K562 (cell line): Measurements from ENCODE around the gene MEAF6. TPM values are rescaled to one million over a fixed set of nuclear protein-coding genes. Genes with fewer than 3 reads are reported as not detected.

Source experiments
- BRF1 ChIP-seq: IDR thresholded peaks from 3 replicates; pipeline ENCODE4 v1.6.1; 2011; ENCODE audit warnings: borderline replicate concordance, mild to moderate bottlenecking; ENCODE audit not compliant: insufficient read length; ENCODE audit errors: extremely low read depth
- FOS ChIP-seq: IDR thresholded peaks from 3 replicates; pipeline ENCODE4 v1.6.1; 2011; ENCODE audit not compliant: insufficient read length; ENCODE audit errors: extremely low read depth
- HOXB6 ChIP-seq: fragments of 250-450 bp; sonication (Bioruptor Pico); IDR thresholded peaks from 2 replicates; pipeline ENCODE4 v1.5.1; 2022; ENCODE audit warnings: mild to moderate bottlenecking, borderline replicate concordance
- PRPF4 ChIP-seq: fragments of 200-400 bp; formaldehyde crosslinking; IDR thresholded peaks from one replicate; pipeline ENCODE4 v1.6.1; 2017; ENCODE audit warnings: low read length, low read depth, mild to moderate bottlenecking; ENCODE audit not compliant: insufficient read depth, poor library complexity, severe bottlenecking
- SIN3A ChIP-seq, 2 experiments: fragments of 150-350 bp in 1 of 2; IDR thresholded peaks; 2 replicates each; pipeline ENCODE4 v1.6.1; 2011 to 2016; ENCODE audit warnings: borderline replicate concordance in 2 of 2, low read depth in 2 of 2, low read length in 2 of 2, mild to moderate bottlenecking in 2 of 2, moderate library complexity in 2 of 2; ENCODE audit not compliant: control insufficient read depth in 1 of 2
- SREBF2 ChIP-seq: sonication (generic); formaldehyde crosslinking; IDR thresholded peaks from 2 replicates; pipeline ENCODE4 v1.4.0; 2020; ENCODE audit warnings: mild to moderate bottlenecking, missing genetic modification reagents
- STAT6 ChIP-seq: sonication (generic); formaldehyde crosslinking; IDR thresholded peaks from 2 replicates; pipeline ENCODE4 v1.8.1; 2023; ENCODE audit warnings: mild to moderate bottlenecking, missing genetic modification reagents
- TSHZ1 ChIP-seq: fragments of 250-450 bp; sonication (Bioruptor Pico); IDR thresholded peaks from 2 replicates; pipeline ENCODE4 v1.4.0; 2020; ENCODE audit warnings: mild to moderate bottlenecking, moderate library complexity
- U2AF1 ChIP-seq: fragments of 200-400 bp; formaldehyde crosslinking; optimal IDR thresholded peaks from 2 replicates; pipeline ENCODE3; 2017; ENCODE audit warnings: mild to moderate bottlenecking, low read depth, low read length, moderate library complexity
- ZNF282 ChIP-seq: sonication (generic); formaldehyde crosslinking; IDR thresholded peaks from 2 replicates; pipeline ENCODE4 v1.8.1; 2023; ENCODE audit warnings: missing genetic modification reagents
- ZNF76 ChIP-seq: fragments of 250-450 bp; sonication (Bioruptor Pico); IDR thresholded peaks from 2 replicates; pipeline ENCODE4 v1.4.0; 2020; ENCODE audit warnings: mild to moderate bottlenecking, moderate library complexity, borderline replicate concordance
- polyA plus RNA-seq, 8 experiments: library from polyadenylated mRNA; depleted of rRNA in 4 of 8; stranded (reverse) in 5 of 8; unstranded in 3 of 8; fragments of >200 nt; fragmentation: Nextera tagmentation in 2 of 8; fragmentation: Illumina TruSeq in 1 of 8; extraction: Ambion mirVana in 2 of 8; extraction: Trizol in 1 of 8; gene quantifications; 2 replicates each; pipeline versions ENCODE4 v1.2.1 to v1.2.3, GENCODE V29; 2011 to 2014; ENCODE audit warnings: inconsistent platforms in 1 of 8, missing spikeins in 1 of 8
- total RNA-seq, 7 experiments: library from RNA; depleted of rRNA in 6 of 7; stranded (reverse); fragments of >200 nt in 6 of 7; fragmentation: Illumina TruSeq in 2 of 7; extraction: Trizol in 2 of 7; gene quantifications; 2 replicates each; pipeline versions ENCODE4 v1.2.1 to v1.2.3, GENCODE V29; 2011 to 2021; ENCODE audit warnings: low replicate concordance in 1 of 7
- TF ChIP-seq, protein P1 (sequence below): fragments of 450-650 bp; formaldehyde crosslinking; IDR thresholded peaks from 2 replicates; pipeline ENCODE4 v1.4.0; 2022; ENCODE audit warnings: missing genetic modification characterization

The MEAF6 gene
- total and polyA plus RNA-seq, 9 of the 15 experiments (the other 6 are each of a cell fraction or from before 2014, with no cell fraction given), result 55.0 to 151 (median 92.3) TPM

DNA sequence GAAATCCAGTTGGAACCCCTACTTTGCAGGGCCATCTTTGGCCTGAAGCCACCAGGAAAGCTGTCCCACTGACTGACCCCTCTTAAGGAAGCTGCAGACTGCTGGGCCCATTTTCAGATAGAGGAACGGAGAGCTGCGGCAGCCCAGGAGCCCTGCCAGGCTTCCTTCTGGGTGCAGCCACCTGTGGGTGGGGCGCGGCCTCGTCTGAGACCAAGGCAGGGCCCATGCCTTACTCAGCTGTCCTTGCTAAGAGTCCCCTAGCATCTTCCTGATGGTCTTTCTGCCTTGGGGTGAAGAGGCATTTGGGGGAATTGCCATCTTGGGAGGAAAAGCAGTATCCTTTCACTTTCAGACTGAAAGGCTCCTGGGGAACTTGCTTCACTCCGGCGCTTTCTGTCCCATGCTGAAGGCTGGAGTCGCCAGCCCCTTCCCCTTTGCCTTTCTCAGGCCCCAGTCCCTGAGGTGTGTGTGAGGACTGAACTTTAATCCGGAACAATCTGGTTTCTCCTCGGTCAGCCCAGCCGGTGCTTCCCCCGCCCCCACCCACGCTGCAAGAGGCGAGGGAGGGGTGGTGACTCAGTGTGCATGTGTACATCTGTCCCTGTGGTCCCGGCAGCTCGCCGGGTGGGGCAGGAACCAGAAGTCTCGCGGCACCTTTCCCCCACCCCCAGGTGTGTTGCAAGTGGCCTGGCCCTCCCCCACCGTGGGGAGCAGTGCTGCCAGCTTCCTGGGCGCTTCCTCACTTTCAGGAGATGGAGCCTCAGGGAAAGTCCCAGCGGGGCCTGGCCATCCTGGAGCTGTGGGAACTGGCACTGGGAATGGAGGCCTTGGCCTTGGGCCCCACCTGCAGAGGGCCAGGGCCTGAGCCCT lies 35.1 kb downstream of the MEAF6 start (continued):
- TF ChIP-seq STAT6 (CRISPR knock-in tag) (no peak), FOS (peak; percentile 30), ZNF282 (CRISPR knock-in tag) (no peak), ZNF76 (CRISPR knock-in tag) (no peak), TSHZ1 (no peak), U2AF1 (no peak), SIN3A (IDR thresholded peaks at IDR 0.05; ENCODE audit: borderline replicate concordance in 2 of 2, control insufficient read depth in 1 of 2, low read depth in 2 of 2, low read length in 2 of 2) (0 out of 4 replicates have a peak, but pooled peaks of 1 of the 2 experiments have one; percentile 81), BRF1 (no peak), SREBF2 (CRISPR knock-in tag) (no peak), PRPF4 (no peak), HOXB6 (CRISPR knock-in tag) (no peak)
- TF ChIP-seq, protein P1, sequence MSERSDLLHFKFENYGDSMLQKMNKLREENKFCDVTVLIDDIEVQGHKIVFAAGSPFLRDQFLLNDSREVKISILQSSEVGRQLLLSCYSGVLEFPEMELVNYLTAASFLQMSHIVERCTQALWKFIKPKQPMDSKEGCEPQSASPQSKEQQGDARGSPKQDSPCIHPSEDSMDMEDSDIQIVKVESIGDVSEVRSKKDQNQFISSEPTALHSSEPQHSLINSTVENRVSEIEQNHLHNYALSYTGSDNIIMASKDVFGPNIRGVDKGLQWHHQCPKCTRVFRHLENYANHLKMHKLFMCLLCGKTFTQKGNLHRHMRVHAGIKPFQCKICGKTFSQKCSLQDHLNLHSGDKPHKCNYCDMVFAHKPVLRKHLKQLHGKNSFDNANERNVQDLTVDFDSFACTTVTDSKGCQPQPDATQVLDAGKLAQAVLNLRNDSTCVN (CRISPR knock-in tag), result no peak; the same call in 1 of the 2 replicates
